Stimulated activated CD8-positive, alpha-beta memory T cell treated with anti-CD3 and anti-CD28 coated beads, Interleukin-4, amount 100 ng/mL, for 48 hours (primary cell): ENCODE results near the gene SF3A2.

ENCODE experiments used
- DNase-seq: peaks from one replicate; pipeline ENCODE4 v3.0.0-alpha.2; 2020

SF3A2 gene

GRCh38 chr19:2242816-2243215 is 6.2 kb downstream of the SF3A2 start:
- no peak for DNase-seq

GRCh38 chr19:2243274-2244124 is 6.9 kb downstream of the SF3A2 start:
- no peak for DNase-seq

GRCh38 chr19:2244125-2244411 is 7.4 kb downstream of the SF3A2 start:
- no peak for DNase-seq

GRCh38 chr19:2244486-2244885 is 7.9 kb downstream of the SF3A2 start:
- no peak for DNase-seq

- DNase-seq: no peak
These were observed 8.6 kb downstream of the SF3A2 start for GRCh38 chr19:2245273-2245672.

GRCh38 chr19:2246014-2246620 is 9.5 kb downstream of the SF3A2 start:
- DNase-seq: no peak

GRCh38 chr19:2246801-2247361 is 10.3 kb downstream of the SF3A2 start:
- DNase-seq: no peak

- no peak for DNase-seq
These were observed 10.9 kb downstream of the SF3A2 start for GRCh38 chr19:2247433-2248101.

GRCh38 chr19:2248136-2249009 is 11.7 kb downstream of the SF3A2 start:
- no peak for DNase-seq

GRCh38 chr19:2249010-2249866 is 12.6 kb downstream of the SF3A2 start, which contains the start of gene AMH:
AMH (plus strand) TSS chr19:2249323; CDS start chr19:2249333, 10 bp downstream.
- no peak for DNase-seq

GRCh38 chr19:2249880-2250765 is 13.5 kb downstream of the SF3A2 start:
- DNase-seq: no peak

GRCh38 chr19:2250766-2251105 is 14.1 kb downstream of the SF3A2 start:
- DNase-seq: no peak

- DNase-seq: no peak
These were observed 14.8 kb downstream of the SF3A2 start for GRCh38 chr19:2251106-2252054.

GRCh38 chr19:2252055-2252796 is 15.6 kb downstream of the SF3A2 start:
- DNase-seq: no peak

- no peak for DNase-seq
These were observed 16.1 kb downstream of the SF3A2 start for GRCh38 chr19:2252797-2253105.

GRCh38 chr19:2253106-2254063 is 16.8 kb downstream of the SF3A2 start:
- DNase-seq: peak; percentile 60

GRCh38 chr19:2254064-2254872 is 17.6 kb downstream of the SF3A2 start:
- DNase-seq: no peak
